Tibial artery (tissue), 4 donors: ENCODE results near the gene CRISP2.

Experiments
- DNase-seq, 2 donors: peaks; one replicate each; pipeline ENCODE4 v3.0.0-alpha.2; 2019
- H3K27ac ChIP-seq, 2 donors: fragments of 200-600 bp; sonication (generic) in 1 of 2; 1 replicate in 1 of 2; 2 replicates in 1 of 2; pipeline ENCODE4 v1.5.1; 2018 to 2019; ENCODE audit warnings: mild to moderate bottlenecking in 1 of 2
- H3K27me3 ChIP-seq, 2 donors: fragments of 200-600 bp; sonication (generic) in 1 of 2; one replicate each; pipeline versions ENCODE4 v1.5.1 to v1.6.0; 2016 to 2019
- H3K36me3 ChIP-seq, 3 donors: fragments of 200-600 bp; sonication (generic) in 2 of 3; one replicate each; pipeline ENCODE4 v1.5.1; 2016 to 2019; ENCODE audit warnings: mild to moderate bottlenecking in 2 of 3
- H3K4me1 ChIP-seq, 4 donors: fragments of 200-600 bp; sonication (generic) in 2 of 4; 1 replicate in 3 of 4; 2 replicates in 1 of 4; pipeline ENCODE4 v1.5.1; 2016 to 2019
- H3K4me3 ChIP-seq, 2 donors: fragments of 200-600 bp; sonication (generic) in 1 of 2; 1 replicate in 1 of 2; 2 replicates in 1 of 2; pipeline ENCODE4 v1.5.1; 2018 to 2019; ENCODE audit warnings: mild to moderate bottlenecking in 2 of 2
- H3K9me3 ChIP-seq, 3 donors: fragments of 200-600 bp; sonication (generic) in 1 of 3; one replicate each; pipeline ENCODE4 v1.5.1; 2016 to 2019
- intact Hi-C: fragments of 100-400 bp; cut with DNase I; formaldehyde crosslinking; loops from one replicate; pipeline ENCODE4 v1.15.0; 2023; ENCODE audit warnings: low total_unique reads
- TF ChIP-seq, protein P1 (sequence below), 2 experiments: fragments of 200-600 bp in 1 of 2; fragments of 450-650 bp in 1 of 2; IDR thresholded peaks; one replicate each; pipeline ENCODE4 v1.5.1; 2017 to 2019; ENCODE audit warnings: antibody characterized with exemption in 2 of 2, mild to moderate bottlenecking in 1 of 2, moderate library complexity in 1 of 2

The CRISP2 gene

DNA sequence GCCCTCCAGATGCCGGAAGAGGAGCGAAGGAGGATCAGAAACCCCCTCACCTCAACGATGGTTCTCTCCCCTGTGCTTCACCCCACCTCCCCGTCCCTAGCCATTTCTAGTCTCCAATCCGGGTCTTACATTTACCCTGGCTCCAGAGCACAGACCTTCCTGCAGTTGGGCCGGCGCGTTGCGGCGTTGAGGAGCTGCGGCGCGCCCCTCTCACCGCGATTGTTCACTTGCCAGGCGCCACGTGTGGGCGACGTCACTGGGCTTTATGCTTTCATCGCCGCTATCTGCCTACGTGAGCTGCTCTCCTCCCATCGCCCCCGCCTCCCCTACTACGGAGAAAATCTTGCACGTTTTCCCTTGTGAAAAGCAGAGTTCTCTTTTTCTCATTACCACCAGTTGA is at the start of gene CRISP2:
Gene CRISP2, minus strand, starts transcription at position 198 of the 400 bp plus-strand sequence. CDS start 4,347 bp downstream, outside the sequence.
- TF ChIP-seq, protein P1, sequence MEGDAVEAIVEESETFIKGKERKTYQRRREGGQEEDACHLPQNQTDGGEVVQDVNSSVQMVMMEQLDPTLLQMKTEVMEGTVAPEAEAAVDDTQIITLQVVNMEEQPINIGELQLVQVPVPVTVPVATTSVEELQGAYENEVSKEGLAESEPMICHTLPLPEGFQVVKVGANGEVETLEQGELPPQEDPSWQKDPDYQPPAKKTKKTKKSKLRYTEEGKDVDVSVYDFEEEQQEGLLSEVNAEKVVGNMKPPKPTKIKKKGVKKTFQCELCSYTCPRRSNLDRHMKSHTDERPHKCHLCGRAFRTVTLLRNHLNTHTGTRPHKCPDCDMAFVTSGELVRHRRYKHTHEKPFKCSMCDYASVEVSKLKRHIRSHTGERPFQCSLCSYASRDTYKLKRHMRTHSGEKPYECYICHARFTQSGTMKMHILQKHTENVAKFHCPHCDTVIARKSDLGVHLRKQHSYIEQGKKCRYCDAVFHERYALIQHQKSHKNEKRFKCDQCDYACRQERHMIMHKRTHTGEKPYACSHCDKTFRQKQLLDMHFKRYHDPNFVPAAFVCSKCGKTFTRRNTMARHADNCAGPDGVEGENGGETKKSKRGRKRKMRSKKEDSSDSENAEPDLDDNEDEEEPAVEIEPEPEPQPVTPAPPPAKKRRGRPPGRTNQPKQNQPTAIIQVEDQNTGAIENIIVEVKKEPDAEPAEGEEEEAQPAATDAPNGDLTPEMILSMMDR (IDR thresholded peaks at IDR 0.05) = no peak
- no peak for DNase-seq

GRCh38 chr6:49744259-49744658 is 30.9 kb upstream of the CRISP2 start, which contains the start of gene CRISP3:
TSS of gene CRISP3 (minus strand) at chr6:49744388. CDS start at chr6:49744367, 21 bp downstream.
- Histone ChIP-seq H3K4me3 (no peak within 1 kb of the TSS), H3K9me3 (no peaks in the 10 kb centered on the region), H3K4me1 (no peaks in the 10 kb centered on the region), H3K27me3 (no peaks in the 10 kb centered on the region), H3K36me3 (no peaks in the 10 kb centered on the region), H3K27ac (no peak within 1 kb of the TSS)
- no peak for DNase-seq
- intact Hi-C loops = no loop called here
- TF ChIP-seq, protein P1 (IDR thresholded peaks at IDR 0.05) = no peak

More for the DNA sequence above, at the start of gene CRISP2:
- H3K4me3 ChIP-seq = no peak within 1 kb of the TSS
- H3K9me3 ChIP-seq = no peaks in the 10 kb centered on the region
- H3K36me3 ChIP-seq = no peaks in the 10 kb centered on the region
- intact Hi-C loops = no loop called here
- H3K27me3 ChIP-seq = no peaks in the 10 kb centered on the region
- H3K4me1 ChIP-seq = no peaks in the 10 kb centered on the region
- H3K27ac ChIP-seq = no peak within 1 kb of the TSS

DNA sequence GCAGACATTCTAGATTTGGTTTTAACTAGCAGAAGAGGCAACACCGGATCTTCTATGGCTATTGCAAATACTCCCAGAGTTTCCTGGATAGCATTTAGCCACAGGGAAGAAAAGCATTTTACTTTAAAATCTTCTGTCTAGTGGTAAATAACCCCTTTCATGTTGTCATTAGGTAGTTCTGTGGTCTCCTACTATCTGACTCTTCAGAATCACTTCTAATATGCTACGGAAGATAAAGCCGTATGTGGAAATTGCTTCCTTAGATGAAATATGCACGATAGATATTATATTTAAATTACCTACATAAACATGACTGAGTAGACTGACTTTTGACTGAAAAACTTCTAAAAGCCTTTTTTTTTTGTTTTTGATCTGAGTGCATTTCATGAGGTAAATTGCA is 30.1 kb upstream of the CRISP2 start:
- Histone ChIP-seq H3K27ac (no peak overlapping the region), H3K27me3 (no peaks in the 10 kb centered on the region), H3K9me3 (no peaks in the 10 kb centered on the region), H3K4me1 (no peaks in the 10 kb centered on the region), H3K4me3 (no peak overlapping the region), H3K36me3 (no peaks in the 10 kb centered on the region)
- TF ChIP-seq, protein P1 (IDR thresholded peaks at IDR 0.05) = no peak
- DNase-seq = no peak
- intact Hi-C loops = no loop called here

DNA sequence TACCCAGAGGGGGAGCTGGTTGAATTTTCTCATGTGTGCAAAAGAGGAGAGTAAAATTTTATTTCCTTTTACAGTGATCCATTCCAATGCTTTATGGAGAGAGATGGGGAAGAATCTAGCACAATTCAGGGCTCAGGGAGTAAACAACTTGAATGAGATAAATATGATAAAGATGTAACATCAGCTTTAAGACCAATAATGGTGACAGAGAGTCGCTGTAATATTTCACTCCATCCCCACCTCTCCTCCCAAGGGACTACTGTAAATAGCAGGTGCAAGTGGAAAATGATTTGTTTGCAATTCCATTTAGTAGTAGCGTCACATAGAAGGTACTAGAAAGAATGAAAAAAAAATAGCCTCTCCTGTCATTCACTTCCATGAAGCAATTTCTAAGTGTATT is 26.1 kb upstream of the CRISP2 start:
- Histone ChIP-seq H3K4me1 (no peaks in the 10 kb centered on the region), H3K36me3 (no peaks in the 10 kb centered on the region), H3K4me3 (no peak overlapping the region), H3K9me3 (no peaks in the 10 kb centered on the region), H3K27ac (no peak overlapping the region), H3K27me3 (no peaks in the 10 kb centered on the region)
- DNase-seq = no peak
- intact Hi-C loops = no loop called here
- TF ChIP-seq, protein P1 (IDR thresholded peaks at IDR 0.05) = no peak

DNA sequence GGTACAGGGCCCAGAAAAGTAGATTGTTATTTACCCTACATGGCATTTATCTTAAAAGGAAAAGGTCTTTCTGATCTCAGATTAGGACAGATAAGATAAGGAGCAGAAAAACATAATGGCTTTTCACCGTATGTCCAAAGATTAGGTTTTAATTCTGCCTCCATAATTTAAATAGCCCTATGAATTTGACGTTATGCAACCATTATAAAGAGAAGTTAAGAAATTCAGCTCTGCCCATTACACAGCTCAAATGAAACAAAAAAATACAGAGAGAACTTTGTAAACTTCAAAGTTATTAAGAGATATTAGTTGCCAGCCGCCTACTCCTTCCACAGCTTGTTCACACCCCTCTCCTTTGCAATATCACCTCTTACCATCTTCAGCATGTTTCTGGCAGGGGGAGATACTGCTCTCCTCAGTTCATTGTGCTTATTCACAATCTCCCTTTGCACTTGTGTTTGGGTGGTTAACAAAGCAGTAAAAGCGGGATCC is 22.7 kb upstream of the CRISP2 start:
- intact Hi-C loops = no loop called here
- Histone ChIP-seq H3K27ac (no peak overlapping the region), H3K27me3 (no peaks in the 10 kb centered on the region), H3K4me1 (no peaks in the 10 kb centered on the region), H3K4me3 (no peak overlapping the region), H3K9me3 (no peaks in the 10 kb centered on the region), H3K36me3 (no peaks in the 10 kb centered on the region)
- no peak for DNase-seq
- TF ChIP-seq, protein P1 (IDR thresholded peaks at IDR 0.05) = no peak

GRCh38 chr6:49733680-49734079 is 20.3 kb upstream of the CRISP2 start:
- Histone ChIP-seq H3K4me1 (no peaks in the 10 kb centered on the region), H3K36me3 (no peaks in the 10 kb centered on the region), H3K4me3 (no peak overlapping the region), H3K27ac (no peak overlapping the region), H3K9me3 (no peaks in the 10 kb centered on the region), H3K27me3 (no peaks in the 10 kb centered on the region)
- no peak for DNase-seq
- intact Hi-C loops = no loop called here
- TF ChIP-seq, protein P1 (IDR thresholded peaks at IDR 0.05) = no peak
